Astrocyte (in vitro differentiated cells and primary cell): ENCODE results near the gene GTSE1. TPM values are rescaled to one million over a fixed set of nuclear protein-coding genes. Genes with fewer than 3 reads are reported as not detected.

Experiments
- DNase-seq: peaks from one replicate; pipeline ENCODE4 v3.0.0-alpha.2; 2010; ENCODE audit warnings: low read depth
- FAIRE-seq: peaks from 2 replicates; lab custom pipeline; 2011; peaks lifted over from hg19 to GRCh38; lab: Jason Lieb, UNC
- H2AFZ ChIP-seq: 2 replicates; pipeline ENCODE4 v1.6.0; 2012; ENCODE audit warnings: low read depth, low read length, inconsistent platforms
- H3K27ac ChIP-seq: 2 replicates; pipeline ENCODE4 v1.5.1; 2011; ENCODE audit warnings: low read depth, low read length, inconsistent platforms
- H3K27me3 ChIP-seq: 2 replicates; pipeline ENCODE4 v1.6.0; 2011; ENCODE audit warnings: low read length, inconsistent platforms; ENCODE audit not compliant: insufficient read depth
- H3K36me3 ChIP-seq: 2 replicates; pipeline ENCODE4 v1.5.1; 2011; ENCODE audit warnings: low read length, inconsistent platforms; ENCODE audit not compliant: insufficient read depth
- H3K4me1 ChIP-seq: 2 replicates; pipeline ENCODE4 v1.5.1; 2011; ENCODE audit warnings: low read length, inconsistent platforms; ENCODE audit not compliant: insufficient read depth
- H3K4me2 ChIP-seq: 2 replicates; pipeline ENCODE4 v1.6.0; 2012; ENCODE audit warnings: low read length, inconsistent platforms
- H3K4me3 ChIP-seq: 2 replicates; pipeline ENCODE4 v1.5.1; 2011; ENCODE audit warnings: low read depth, mild to moderate bottlenecking, low read length, inconsistent platforms; ENCODE audit not compliant: insufficient read depth
- H3K79me2 ChIP-seq: 2 replicates; pipeline ENCODE4 v1.6.0; 2012; ENCODE audit warnings: mild to moderate bottlenecking, low read length, inconsistent platforms; ENCODE audit not compliant: insufficient read depth
- H3K9ac ChIP-seq: 2 replicates; pipeline ENCODE4 v1.6.0; 2012; ENCODE audit warnings: mild to moderate bottlenecking, low read length, inconsistent platforms
- H3K9me3 ChIP-seq: 2 replicates; pipeline ENCODE4 v1.5.1; 2012; ENCODE audit warnings: low read depth, mild to moderate bottlenecking, low read length, inconsistent platforms; ENCODE audit not compliant: insufficient read depth
- H4K20me1 ChIP-seq: 2 replicates; pipeline ENCODE4 v1.6.0; 2012; ENCODE audit warnings: low read length, inconsistent platforms; ENCODE audit not compliant: insufficient read depth
- H3K27ac Mint-ChIP-seq: one replicate; pipeline ENCODE4 v1.8.0; 2021; ENCODE audit warnings: mild to moderate bottlenecking, mixed read lengths; ENCODE audit not compliant: unreplicated experiment
- H3K27me3 Mint-ChIP-seq: one replicate; pipeline ENCODE4 v1.8.0; 2021; ENCODE audit warnings: low read depth, mixed read lengths; ENCODE audit not compliant: unreplicated experiment
- H3K36me3 Mint-ChIP-seq: one replicate; pipeline ENCODE4 v1.8.0; 2021; ENCODE audit warnings: low read depth, mixed read lengths; ENCODE audit not compliant: unreplicated experiment
- H3K4me1 Mint-ChIP-seq: one replicate; pipeline ENCODE4 v1.8.0; 2021; ENCODE audit warnings: low read depth, mixed read lengths; ENCODE audit not compliant: unreplicated experiment
- H3K4me3 Mint-ChIP-seq: one replicate; pipeline ENCODE4 v1.8.0; 2021; ENCODE audit warnings: mild to moderate bottlenecking, moderate library complexity, mixed read lengths; ENCODE audit not compliant: unreplicated experiment
- H3K9me3 Mint-ChIP-seq: one replicate; pipeline ENCODE4 v1.8.0; 2021; ENCODE audit warnings: mild to moderate bottlenecking, mixed read lengths; ENCODE audit not compliant: unreplicated experiment
- EZH2 ChIP-seq: IDR thresholded peaks from 2 replicates; pipeline ENCODE4 v1.6.1; 2012; ENCODE audit warnings: mild to moderate bottlenecking, low read length, inconsistent platforms; ENCODE audit not compliant: insufficient read depth
- total RNA-seq: library from RNA; stranded (reverse); gene quantifications from 2 replicates; pipeline ENCODE4 v1.2.1, GENCODE V29; 2021
- TF ChIP-seq, protein P1 (sequence below): IDR thresholded peaks from 2 replicates; pipeline ENCODE4 v1.5.1; 2011; ENCODE audit warnings: low read depth, mild to moderate bottlenecking, inconsistent platforms, low read length, moderate library complexity; ENCODE audit not compliant: insufficient read depth

GTSE1 gene
- total RNA-seq, 1 donor from 2014 or later, result 4.1 TPM

DNA sequence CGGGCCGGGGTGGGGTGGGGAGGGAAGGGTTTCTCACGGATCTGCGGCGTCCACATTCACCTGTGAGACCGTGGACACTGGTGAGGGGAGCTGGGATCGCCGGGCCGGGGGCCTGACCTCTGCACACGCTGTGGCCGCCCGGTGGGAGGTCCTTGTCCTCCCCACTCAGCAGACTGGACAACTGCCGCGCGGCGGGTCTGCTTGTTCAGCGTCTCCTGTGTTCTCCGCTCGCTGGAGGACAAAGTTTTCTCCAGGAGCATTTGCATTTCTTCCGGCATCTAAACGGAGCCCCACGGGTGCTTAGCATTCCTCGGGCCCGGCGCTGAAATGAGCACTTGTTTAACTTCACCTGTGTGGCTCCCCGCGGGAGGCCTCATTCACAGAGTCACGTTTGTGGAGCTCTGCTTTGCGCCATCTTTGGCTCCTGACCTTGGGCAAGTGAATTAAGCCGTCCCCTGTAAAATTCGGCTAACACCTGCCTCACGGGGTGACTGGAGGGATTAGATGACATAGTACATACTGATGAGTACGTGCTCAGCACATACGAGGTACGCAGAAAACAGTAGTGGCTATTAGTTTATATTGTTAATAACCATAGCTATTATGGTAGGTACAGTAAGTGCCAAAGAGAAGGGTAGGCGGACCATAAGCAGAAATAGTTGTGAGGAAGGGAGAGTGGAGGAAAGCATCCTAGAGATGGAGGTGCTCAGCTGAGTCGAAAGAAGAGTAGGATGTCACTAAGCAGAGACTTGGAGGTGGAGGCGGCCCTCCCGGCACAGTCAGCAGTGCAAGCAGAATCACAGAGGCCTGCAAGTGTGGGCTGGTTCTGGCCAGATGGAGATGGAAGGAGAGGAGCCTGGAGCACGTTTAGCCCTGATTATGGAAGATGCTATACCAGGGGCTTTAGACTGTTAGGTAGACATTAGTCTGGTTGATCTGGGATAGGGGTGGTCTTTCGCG, 39.7 kb downstream of the GTSE1 start:
- H3K36me3 Mint-ChIP-seq, result peaks cover 9% of the 10 kb centered on the region
- no peak for DNase-seq
- Histone ChIP-seq H3K36me3 (peaks cover 17% of the 10 kb centered on the region), H3K4me1 (peaks cover 8% of the 10 kb centered on the region), H3K4me2 (peak overlapping the region; percentile 91), H3K9me3 (no peaks in the 10 kb centered on the region), H3K79me2 (peaks cover 35% of the 10 kb centered on the region), H3K4me3 (peak overlapping the region; percentile 85), H3K9ac (peak overlapping the region; percentile 89), H4K20me1 (peaks cover 32% of the 10 kb centered on the region), H3K27me3 (no peaks in the 10 kb centered on the region), H3K27ac (peak overlapping the region; percentile 59), H2AFZ (peak overlapping the region; percentile 90)
- no peaks in the 10 kb centered on the region for H3K27me3 Mint-ChIP-seq
- H3K27ac Mint-ChIP-seq, result peak overlapping the region; percentile 88
- peaks cover 12% of the 10 kb centered on the region for H3K4me1 Mint-ChIP-seq
- no peaks in the 10 kb centered on the region for H3K9me3 Mint-ChIP-seq
- FAIRE-seq, result no peak
- TF ChIP-seq EZH2, result no peak
- TF ChIP-seq, protein P1, sequence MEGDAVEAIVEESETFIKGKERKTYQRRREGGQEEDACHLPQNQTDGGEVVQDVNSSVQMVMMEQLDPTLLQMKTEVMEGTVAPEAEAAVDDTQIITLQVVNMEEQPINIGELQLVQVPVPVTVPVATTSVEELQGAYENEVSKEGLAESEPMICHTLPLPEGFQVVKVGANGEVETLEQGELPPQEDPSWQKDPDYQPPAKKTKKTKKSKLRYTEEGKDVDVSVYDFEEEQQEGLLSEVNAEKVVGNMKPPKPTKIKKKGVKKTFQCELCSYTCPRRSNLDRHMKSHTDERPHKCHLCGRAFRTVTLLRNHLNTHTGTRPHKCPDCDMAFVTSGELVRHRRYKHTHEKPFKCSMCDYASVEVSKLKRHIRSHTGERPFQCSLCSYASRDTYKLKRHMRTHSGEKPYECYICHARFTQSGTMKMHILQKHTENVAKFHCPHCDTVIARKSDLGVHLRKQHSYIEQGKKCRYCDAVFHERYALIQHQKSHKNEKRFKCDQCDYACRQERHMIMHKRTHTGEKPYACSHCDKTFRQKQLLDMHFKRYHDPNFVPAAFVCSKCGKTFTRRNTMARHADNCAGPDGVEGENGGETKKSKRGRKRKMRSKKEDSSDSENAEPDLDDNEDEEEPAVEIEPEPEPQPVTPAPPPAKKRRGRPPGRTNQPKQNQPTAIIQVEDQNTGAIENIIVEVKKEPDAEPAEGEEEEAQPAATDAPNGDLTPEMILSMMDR, result no peak
- H3K4me3 Mint-ChIP-seq, result peak overlapping the region; percentile 94

DNA sequence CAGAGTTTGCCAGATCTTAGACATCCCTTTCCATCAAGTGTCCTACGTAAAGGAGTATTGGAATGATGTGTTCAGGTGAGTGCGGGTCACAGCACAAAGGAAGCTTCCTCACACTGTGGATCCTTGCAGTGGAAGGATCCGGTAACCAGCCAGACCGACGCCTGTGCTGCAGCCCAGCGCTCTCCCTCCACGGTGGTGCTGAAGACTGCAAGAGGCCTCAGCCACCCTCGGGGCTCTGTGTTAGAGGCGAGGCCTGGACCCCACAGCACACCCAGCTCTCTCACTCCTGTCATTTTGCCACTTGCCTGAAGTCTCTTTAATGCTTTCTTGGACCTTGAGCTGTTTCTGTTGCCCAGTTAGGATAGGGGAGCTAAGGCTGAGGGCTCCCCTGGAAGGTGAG, 41.2 kb downstream of the GTSE1 start:
- no peaks in the 10 kb centered on the region for H3K9me3 ChIP-seq
- H3K79me2 ChIP-seq, result peaks cover 39% of the 10 kb centered on the region
- peaks cover 6% of the 10 kb centered on the region for H3K4me1 Mint-ChIP-seq
- H4K20me1 ChIP-seq, result peaks cover 43% of the 10 kb centered on the region
- no peak overlapping the region for H3K27ac ChIP-seq
- no peaks in the 10 kb centered on the region for H3K27me3 ChIP-seq
- no peak for DNase-seq
- H3K27ac Mint-ChIP-seq, result no peak overlapping the region
- H3K27me3 Mint-ChIP-seq, result no peaks in the 10 kb centered on the region
- FAIRE-seq, result no peak
- H3K4me3 Mint-ChIP-seq, result no peak overlapping the region
- H3K36me3 ChIP-seq, result peaks cover 24% of the 10 kb centered on the region
- TF ChIP-seq, protein P1, result no peak
- H3K4me2 ChIP-seq, result no peak overlapping the region
- peaks cover 9% of the 10 kb centered on the region for H3K36me3 Mint-ChIP-seq
- no peak overlapping the region for H2AFZ ChIP-seq
- H3K9ac ChIP-seq, result no peak overlapping the region
- H3K4me3 ChIP-seq, result no peak overlapping the region
- H3K4me1 ChIP-seq, result peaks cover 8% of the 10 kb centered on the region
- H3K9me3 Mint-ChIP-seq, result no peaks in the 10 kb centered on the region

DNA sequence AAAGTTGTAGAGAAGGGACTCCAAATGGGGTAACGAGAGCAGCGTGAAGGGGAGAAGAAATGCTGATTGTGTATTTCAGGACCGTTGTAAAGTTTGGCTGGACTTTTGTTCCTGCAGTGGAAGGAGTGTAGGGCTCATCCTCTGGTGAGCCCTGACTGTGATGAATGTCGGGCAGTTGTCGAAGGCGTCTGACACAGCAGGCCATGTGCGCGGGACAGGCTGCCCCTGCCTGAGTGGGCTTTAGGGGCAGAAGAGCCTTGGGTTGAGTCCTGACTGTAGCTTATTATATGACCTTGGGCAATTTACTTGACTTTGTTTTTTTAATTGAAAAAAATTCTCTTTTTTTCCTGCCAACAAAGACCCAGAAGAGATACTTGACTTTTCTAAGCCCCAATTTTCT, 42.0 kb downstream of the GTSE1 start:
- H3K36me3 ChIP-seq, result peaks cover 28% of the 10 kb centered on the region
- TF ChIP-seq EZH2, result no peak
- TF ChIP-seq, protein P1, result no peak

More for the DNA sequence above, 42.0 kb downstream of the GTSE1 start:
- Mint-ChIP-seq H3K36me3 (peaks cover 9% of the 10 kb centered on the region), H3K27me3 (no peaks in the 10 kb centered on the region), H3K27ac (no peak overlapping the region), H3K4me3 (no peak overlapping the region), H3K9me3 (no peaks in the 10 kb centered on the region), H3K4me1 (peaks cover 7% of the 10 kb centered on the region)
- Histone ChIP-seq H2AFZ (no peak overlapping the region), H4K20me1 (peaks cover 49% of the 10 kb centered on the region), H3K9me3 (no peaks in the 10 kb centered on the region), H3K79me2 (peaks cover 41% of the 10 kb centered on the region), H3K27me3 (no peaks in the 10 kb centered on the region), H3K9ac (no peak overlapping the region), H3K4me3 (no peak overlapping the region), H3K4me2 (no peak overlapping the region), H3K27ac (no peak overlapping the region), H3K4me1 (peaks cover 8% of the 10 kb centered on the region)
- DNase-seq, result no peak
- FAIRE-seq, result no peak
